HepG2 (cell line): ENCODE data around the gene GRK5.

Experiments
- ARID2 ChIP-seq: sonication (generic); formaldehyde crosslinking; IDR thresholded peaks from 2 replicates; pipeline ENCODE4 v1.8.1; 2022; ENCODE audit warnings: mild to moderate bottlenecking, missing genetic modification reagents, borderline replicate concordance
- HDAC2 ChIP-seq: sonication (generic); formaldehyde crosslinking; IDR thresholded peaks from 2 replicates; pipeline ENCODE4 v1.4.0; 2020; ENCODE audit warnings: missing genetic modification reagents
- HOXD1 ChIP-seq: sonication (generic); formaldehyde crosslinking; IDR thresholded peaks from 2 replicates; pipeline ENCODE4 v1.5.0; 2020; ENCODE audit warnings: missing genetic modification reagents
- JUN ChIP-seq: sonication (generic); formaldehyde crosslinking; IDR thresholded peaks from 2 replicates; pipeline ENCODE4 v1.4.0; 2020; ENCODE audit warnings: mild to moderate bottlenecking, missing genetic modification reagents
- RFX1 ChIP-seq: fragments of 450-650 bp; IDR thresholded peaks from 2 replicates; pipeline ENCODE4 v1.6.1; 2017
- RXRB ChIP-seq: IDR thresholded peaks from 2 replicates; pipeline ENCODE4 v1.6.1; 2016; ENCODE audit warnings: borderline replicate concordance, missing genetic modification reagents, missing compliant biosample characterization
- TF ChIP-seq, protein P1 (sequence below): sonication (generic); formaldehyde crosslinking; IDR thresholded peaks from 2 replicates; pipeline ENCODE4 v1.5.0; 2020; ENCODE audit warnings: mild to moderate bottlenecking, missing genetic modification reagents, moderate library complexity
- TF ChIP-seq, protein P2 (sequence below): sonication (generic); formaldehyde crosslinking; IDR thresholded peaks from 2 replicates; pipeline ENCODE4 v1.8.1; 2023; ENCODE audit warnings: missing genetic modification reagents, mild to moderate bottlenecking, borderline replicate concordance
- TF ChIP-seq, protein P3 (sequence below): sonication (generic); formaldehyde crosslinking; IDR thresholded peaks from 2 replicates; pipeline ENCODE4 v1.4.0; 2020; ENCODE audit warnings: missing genetic modification reagents, low read depth, mild to moderate bottlenecking, borderline replicate concordance
- TF ChIP-seq, protein P4 (sequence below): sonication (generic); formaldehyde crosslinking; IDR thresholded peaks from 2 replicates; pipeline ENCODE4 v1.9.0; 2021; ENCODE audit warnings: mild to moderate bottlenecking, missing genetic modification reagents

DNA sequence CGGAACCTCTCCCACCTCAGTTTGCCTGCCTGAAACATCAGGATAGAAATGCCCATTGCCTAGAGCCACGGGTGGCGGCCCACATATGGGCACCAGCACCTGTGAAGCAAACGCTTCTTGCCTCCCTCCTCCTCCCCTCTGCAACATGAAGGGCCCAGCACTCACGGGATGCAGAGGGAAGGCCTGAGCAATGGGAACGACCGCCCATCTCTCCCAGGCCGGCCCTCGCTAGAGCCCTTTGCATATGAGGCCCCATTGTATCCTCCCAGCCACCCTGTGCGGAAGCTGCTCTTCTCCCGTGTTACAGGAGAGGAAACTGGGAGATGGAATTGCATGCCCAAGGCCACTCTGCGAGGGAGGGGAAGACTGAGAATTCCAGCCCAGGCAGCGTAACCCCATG is 246.9 kb downstream of the GRK5 start:
- TF ChIP-seq, protein P1, sequence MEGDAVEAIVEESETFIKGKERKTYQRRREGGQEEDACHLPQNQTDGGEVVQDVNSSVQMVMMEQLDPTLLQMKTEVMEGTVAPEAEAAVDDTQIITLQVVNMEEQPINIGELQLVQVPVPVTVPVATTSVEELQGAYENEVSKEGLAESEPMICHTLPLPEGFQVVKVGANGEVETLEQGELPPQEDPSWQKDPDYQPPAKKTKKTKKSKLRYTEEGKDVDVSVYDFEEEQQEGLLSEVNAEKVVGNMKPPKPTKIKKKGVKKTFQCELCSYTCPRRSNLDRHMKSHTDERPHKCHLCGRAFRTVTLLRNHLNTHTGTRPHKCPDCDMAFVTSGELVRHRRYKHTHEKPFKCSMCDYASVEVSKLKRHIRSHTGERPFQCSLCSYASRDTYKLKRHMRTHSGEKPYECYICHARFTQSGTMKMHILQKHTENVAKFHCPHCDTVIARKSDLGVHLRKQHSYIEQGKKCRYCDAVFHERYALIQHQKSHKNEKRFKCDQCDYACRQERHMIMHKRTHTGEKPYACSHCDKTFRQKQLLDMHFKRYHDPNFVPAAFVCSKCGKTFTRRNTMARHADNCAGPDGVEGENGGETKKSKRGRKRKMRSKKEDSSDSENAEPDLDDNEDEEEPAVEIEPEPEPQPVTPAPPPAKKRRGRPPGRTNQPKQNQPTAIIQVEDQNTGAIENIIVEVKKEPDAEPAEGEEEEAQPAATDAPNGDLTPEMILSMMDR (CRISPR knock-in tag) = no peak
- TF ChIP-seq, protein P2, sequence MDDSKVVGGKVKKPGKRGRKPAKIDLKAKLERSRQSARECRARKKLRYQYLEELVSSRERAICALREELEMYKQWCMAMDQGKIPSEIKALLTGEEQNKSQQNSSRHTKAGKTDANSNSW = no peak
- TF ChIP-seq ARID2 (CRISPR knock-in tag) (no peak), HDAC2 (CRISPR knock-in tag) (no peak), JUN (no peak), RXRB (CRISPR knock-in tag) (no peak), RFX1 (no peak), HOXD1 (CRISPR knock-in tag) (no peak)
- TF ChIP-seq, protein P3, sequence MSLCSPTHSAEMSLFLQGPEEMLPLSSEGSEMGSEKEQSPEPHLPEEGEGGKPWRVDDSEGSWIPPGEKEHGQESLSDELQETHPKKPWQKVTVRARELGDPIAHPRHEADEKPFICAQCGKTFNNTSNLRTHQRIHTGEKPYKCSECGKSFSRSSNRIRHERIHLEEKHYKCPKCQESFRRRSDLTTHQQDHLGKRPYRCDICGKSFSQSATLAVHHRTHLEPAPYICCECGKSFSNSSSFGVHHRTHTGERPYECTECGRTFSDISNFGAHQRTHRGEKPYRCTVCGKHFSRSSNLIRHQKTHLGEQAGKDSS = no peak
- TF ChIP-seq, protein P4, sequence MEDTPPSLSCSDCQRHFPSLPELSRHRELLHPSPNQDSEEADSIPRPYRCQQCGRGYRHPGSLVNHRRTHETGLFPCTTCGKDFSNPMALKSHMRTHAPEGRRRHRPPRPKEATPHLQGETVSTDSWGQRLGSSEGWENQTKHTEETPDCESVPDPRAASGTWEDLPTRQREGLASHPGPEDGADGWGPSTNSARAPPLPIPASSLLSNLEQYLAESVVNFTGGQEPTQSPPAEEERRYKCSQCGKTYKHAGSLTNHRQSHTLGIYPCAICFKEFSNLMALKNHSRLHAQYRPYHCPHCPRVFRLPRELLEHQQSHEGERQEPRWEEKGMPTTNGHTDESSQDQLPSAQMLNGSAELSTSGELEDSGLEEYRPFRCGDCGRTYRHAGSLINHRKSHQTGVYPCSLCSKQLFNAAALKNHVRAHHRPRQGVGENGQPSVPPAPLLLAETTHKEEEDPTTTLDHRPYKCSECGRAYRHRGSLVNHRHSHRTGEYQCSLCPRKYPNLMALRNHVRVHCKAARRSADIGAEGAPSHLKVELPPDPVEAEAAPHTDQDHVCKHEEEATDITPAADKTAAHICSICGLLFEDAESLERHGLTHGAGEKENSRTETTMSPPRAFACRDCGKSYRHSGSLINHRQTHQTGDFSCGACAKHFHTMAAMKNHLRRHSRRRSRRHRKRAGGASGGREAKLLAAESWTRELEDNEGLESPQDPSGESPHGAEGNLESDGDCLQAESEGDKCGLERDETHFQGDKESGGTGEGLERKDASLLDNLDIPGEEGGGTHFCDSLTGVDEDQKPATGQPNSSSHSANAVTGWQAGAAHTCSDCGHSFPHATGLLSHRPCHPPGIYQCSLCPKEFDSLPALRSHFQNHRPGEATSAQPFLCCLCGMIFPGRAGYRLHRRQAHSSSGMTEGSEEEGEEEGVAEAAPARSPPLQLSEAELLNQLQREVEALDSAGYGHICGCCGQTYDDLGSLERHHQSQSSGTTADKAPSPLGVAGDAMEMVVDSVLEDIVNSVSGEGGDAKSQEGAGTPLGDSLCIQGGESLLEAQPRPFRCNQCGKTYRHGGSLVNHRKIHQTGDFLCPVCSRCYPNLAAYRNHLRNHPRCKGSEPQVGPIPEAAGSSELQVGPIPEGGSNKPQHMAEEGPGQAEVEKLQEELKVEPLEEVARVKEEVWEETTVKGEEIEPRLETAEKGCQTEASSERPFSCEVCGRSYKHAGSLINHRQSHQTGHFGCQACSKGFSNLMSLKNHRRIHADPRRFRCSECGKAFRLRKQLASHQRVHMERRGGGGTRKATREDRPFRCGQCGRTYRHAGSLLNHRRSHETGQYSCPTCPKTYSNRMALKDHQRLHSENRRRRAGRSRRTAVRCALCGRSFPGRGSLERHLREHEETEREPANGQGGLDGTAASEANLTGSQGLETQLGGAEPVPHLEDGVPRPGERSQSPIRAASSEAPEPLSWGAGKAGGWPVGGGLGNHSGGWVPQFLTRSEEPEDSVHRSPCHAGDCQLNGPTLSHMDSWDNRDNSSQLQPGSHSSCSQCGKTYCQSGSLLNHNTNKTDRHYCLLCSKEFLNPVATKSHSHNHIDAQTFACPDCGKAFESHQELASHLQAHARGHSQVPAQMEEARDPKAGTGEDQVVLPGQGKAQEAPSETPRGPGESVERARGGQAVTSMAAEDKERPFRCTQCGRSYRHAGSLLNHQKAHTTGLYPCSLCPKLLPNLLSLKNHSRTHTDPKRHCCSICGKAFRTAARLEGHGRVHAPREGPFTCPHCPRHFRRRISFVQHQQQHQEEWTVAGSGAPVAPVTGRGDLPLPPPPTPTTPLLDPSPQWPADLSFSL = no peak
